HG02840 (cell line): Measurements from ENCODE around the gene RFLNA.
"Not testable (repeated sequence)": the region's sequence is repeated elsewhere in the genome, so short reads cannot be mapped to it uniquely, and the experiment has no call there.

Source experiments
- ATAC-seq: cut with Tn5 transposase; IDR thresholded peaks from one replicate; pipeline ENCODE4 v1.9.1; 2021; ENCODE audit warnings: mild to moderate bottlenecking, moderate library complexity, moderate number of reproducible peaks; ENCODE audit not compliant: unreplicated experiment, low FRiP score

The RFLNA gene

GRCh38 chr12:124316257-124316900 is 21.5 kb downstream of the RFLNA start:
- ATAC-seq = no peak

DNA sequence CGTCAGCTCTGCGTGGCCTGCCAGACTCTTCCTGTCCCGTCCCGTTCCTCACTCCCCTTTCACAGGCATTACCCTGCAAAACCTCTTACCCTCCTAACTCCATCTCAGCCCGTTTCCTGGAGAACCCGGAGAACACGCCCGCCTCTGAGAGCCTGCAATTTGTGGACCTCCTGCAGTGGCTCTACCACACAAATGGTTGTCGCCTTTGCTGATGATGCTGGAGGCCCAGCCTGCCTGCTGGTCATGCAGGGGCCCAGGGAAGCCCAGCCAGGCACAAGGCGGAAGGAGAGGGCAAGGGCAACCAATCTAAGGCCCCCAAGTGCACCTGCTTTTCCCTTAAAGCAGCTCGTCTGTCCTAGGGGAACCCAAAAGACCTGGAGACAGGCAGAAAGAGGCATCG is 22.5 kb downstream of the RFLNA start:
- ATAC-seq = no peak

GRCh38 chr12:124318278-124319020 is 23.6 kb downstream of the RFLNA start:
- ATAC-seq = no peak

- no peak for ATAC-seq
Measured at GRCh38 chr12:124319368-124320050, 24.6 kb downstream of the RFLNA start.

DNA sequence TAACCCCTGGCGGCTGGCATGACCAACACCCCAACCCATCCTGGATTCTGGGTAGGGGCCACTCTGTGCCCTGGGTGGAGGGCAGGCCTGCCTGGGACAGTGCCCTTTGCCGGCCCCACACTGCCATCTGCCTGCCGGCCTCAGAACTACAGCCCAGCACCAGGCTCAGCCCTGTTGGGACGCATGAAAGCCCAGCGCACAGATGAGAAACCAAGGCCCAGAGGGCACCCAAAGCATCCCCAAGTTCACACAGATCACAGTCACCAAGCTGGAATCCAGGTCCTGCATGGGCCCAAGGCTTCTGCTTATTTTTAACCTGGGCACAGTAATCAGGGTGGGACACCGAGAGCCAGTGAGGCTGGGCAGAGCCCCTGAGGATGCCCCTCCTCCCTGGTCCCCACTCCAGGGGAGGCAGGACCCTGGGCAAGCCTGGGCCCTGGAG is 26.2 kb downstream of the RFLNA start:
- ATAC-seq = no peak

DNA sequence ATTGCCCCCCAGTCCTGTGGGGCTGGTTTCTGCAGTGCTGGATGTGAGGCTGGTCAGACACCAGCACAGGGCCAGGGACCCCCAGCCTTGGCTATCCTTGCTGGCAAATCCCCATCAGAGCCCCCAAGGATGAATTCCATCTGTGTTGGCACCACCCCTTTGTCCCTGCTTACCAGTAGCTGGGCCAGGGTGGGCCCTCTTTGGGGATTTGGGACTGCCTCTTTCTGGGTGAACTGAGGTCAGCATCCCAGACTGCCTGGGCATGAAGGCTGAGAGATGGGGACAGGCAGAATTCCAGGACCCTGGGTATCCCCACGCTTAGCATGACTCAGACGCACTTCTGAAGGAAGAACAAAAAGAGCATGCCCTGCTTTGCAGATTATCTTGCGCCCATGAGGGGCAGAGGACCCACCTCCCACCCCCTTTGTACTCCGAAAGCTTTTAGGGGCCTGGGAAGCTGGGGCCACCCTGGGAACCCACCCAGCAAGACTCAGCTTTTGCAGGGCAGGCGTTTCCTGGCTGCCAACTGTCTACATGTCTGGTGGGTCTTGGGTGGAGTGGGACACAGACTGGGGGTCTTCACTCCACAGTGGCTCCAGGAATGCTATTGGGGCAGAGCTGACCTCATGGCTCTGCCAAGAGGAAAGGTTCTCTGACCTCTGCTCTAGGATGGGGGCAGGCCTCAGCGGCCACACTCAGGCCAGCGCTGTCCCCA is 26.8 kb downstream of the RFLNA start:
- no peak for ATAC-seq

DNA sequence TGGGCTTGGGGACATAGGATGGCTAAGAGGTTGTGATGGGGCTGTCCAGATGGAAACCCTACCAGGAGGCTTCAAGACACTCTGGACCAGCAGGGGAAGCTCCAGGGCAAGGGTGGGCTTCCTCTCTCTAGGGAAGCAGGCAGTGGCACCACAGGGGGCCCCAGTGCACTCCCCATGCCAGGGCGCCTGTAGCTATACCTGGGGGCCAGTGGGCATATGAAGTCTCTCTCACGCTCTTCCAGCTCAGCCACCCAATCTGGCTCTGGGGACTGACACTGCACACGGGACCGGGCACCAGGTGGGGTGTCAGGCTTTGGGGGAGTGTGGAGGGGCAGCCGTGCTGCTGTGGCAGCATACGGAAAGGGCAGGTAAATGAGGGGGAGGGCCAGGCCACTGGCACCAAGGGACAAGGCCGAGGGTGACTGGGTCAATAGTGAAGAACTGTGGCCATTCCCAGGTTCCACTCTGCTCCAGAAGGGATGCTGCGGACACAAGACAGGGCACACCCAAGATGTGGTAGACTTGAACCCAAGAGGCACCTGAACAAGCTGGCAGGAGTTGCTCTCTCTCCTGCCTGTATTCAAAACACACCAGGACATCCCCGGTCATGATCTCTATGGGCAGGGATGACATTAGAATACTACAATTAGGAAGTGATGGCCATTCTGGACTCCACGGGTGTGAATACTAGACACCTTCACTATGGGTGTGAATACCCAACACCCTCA is 27.5 kb downstream of the RFLNA start:
- ATAC-seq = no peak

GRCh38 chr12:124322999-124323328 is 28.1 kb downstream of the RFLNA start:
- ATAC-seq = not testable (repeated sequence)

DNA sequence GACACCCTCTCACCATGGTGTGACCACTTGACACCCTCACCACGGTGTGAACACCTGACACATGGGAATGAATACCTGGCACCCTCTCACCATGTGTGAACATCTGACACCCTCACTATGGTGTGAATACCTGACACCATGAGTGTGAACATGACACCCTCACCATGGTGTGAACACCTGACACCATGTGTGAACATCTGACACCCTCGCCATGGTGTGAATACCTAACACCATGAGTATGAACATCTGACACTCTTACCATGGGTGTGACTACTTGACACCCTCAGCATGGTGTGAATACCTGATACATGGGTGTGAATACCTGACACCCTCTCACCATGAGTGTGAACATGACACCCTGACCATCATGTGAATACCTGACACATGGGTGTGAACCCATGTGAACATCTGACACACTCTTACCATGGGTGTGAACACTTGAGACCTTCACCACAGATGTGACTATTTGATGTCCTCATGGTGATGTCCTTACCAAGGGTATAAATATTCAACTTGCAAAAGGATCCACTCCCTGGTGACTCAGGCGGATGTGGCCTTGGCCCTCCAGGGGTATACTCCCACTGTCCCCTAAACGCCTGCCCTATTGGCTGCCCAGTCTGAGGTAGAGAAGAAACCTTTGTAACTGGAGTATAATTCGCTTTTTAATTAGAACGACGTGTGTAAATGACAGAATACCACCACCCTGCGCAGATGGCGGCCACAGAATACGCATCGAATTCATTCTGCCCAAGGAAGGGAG is 29.1 kb downstream of the RFLNA start:
- ATAC-seq = no peak

DNA sequence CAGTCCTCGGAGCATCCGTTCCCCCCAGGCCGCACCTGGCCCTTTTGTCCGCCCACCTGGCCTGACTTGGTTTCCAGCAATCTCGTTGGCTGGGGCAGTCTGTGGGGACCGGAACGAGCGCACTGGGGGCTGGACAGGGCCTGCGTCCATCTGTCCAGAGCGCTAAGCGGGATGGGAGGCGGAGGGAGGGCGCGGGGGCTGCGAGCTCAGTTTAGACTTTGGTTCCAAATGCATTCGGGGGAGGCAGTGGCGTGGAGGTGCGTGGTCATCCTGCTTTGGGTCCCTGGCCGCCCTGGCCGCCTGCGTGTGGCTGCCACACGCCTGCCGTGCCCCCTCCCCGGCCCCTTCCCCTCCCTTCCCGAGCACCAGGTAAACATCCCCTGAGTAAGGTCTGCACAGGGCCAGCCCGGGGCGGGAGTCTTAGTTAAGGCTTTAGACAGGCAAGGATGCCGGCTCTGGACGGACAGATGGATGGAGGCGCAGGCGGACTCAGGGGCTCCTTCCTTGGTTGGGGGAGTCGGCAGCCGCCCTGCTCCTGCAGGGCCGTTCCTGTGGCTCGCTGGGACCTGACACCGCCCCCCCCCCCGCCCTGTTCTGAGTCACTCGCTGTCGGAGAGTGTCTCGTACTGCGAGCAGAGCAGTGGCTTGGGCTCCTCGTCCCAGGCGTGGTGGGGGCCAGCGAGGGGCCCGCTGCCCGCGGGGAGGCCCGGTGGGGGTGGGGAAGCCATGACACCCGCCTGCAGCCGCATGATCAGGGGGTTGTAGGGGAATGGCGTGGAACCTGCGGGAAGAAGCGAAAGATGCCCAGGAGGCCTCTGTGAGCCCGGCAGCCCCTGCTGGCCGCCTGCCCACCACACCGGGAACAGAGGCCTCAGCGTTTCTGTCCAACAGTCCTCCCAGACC is 30.2 kb downstream of the RFLNA start:
- ATAC-seq = no peak

DNA sequence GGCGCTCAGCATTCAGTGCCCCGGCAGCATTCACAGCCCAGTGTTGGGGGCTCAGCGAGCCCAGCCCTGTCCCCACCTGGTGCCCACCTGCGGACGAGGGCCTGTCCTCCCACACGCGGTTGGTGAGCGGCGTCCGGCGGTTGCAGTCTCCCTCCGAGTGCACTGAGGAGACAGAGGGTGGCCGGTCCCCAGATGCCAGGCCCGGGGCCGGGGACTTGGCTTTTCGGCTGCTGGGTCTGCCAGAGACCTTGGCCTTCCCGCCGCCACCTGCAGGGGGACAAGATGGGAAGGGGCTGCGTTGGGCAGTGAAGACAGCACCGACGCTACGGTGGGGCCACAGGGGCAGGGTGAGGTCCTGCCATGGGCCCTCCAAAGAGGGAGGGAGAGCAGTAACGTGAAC is 31.2 kb downstream of the RFLNA start:
- ATAC-seq = no peak

DNA sequence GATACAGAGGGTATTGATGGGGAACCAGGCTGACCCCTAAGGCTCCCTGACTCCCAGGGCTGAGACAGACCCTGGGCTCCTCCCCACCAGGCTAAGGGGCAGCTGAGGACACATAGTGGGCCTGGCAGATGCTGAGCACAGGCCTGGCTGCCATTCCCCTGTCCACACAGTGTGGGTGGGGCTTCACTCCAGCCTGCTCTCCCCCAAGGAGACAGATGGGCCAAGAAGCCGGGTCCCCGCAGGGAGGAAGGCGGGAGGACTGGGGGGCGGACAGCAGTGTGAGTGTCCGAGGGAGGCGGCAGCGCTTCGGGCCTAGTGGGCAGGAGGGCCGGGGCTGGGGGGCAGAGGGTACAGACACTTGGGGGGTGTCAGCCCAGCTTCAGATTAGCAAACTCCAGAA is 32.0 kb downstream of the RFLNA start:
- no peak for ATAC-seq

DNA sequence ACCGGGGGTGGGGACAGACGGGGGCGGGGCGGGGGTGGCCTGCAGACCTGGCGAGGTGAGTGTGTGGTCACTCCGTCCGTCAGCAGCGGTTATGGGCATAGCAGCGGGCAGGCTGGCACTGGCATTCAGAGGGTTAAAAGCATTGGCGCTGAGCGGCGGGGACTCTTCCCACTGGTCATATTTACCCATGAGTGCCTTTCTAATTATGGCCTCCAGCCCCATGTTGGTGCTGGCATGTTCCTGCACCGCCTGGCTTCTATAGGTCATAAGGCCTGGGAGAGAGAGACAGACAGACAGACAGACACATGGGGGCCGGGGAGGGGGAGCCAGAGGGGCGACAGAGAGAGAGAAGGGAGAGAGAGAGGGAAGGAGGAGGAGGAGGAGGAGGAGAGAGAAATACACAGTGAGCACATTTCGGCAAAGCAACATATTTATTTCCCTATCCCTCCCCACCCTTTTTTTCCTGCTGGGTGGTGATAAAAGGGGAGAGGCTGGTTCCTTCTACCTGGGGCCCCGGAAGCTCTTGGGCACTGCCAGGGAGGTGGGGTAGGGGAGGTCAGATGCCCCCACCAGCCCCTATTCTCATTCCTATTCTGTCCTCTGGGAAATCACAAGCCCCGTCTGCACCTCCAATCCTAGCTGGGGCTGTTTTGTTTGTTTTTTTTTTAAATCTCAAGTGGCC is 32.6 kb downstream of the RFLNA start:
- ATAC-seq = no peak

DNA sequence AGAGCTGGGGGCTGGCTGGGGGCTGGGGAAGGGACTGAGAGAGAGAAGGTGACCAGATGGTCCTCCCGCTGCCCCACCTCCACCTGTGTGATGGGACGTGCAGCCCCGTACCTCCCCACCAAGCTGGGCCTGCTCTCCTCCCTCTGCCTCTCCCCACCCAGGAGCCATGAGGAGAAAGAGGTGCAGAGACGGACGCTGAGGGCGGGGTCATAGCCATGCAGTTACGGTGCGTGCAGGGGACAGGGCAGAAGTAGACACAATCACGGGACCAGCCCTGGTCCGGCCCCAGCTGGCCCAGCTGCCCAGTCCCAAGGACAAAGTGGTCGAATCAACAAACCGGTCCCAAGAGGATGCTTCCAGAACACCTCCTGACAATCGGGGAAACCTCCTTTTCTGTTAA is 33.2 kb downstream of the RFLNA start:
- no peak for ATAC-seq

DNA sequence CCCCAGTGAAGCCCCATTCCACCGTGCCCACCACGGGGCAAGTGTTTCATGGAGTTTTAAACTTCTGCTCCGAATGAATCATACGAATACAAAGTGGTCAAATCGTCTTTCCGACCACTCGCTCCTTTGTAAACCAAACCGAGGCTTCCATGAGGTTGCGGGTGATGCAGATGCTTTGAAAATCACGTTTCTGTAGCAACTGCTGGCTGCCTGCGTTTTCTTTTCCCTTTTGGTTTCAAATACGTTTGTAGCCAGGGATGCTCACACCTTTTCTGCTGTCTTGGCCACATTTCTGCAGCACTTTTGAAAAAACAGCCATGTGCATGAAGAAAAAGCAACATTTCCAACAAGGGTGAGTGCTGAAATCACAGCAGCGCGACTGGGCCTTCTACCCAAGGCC is 33.7 kb downstream of the RFLNA start:
- no peak for ATAC-seq

DNA sequence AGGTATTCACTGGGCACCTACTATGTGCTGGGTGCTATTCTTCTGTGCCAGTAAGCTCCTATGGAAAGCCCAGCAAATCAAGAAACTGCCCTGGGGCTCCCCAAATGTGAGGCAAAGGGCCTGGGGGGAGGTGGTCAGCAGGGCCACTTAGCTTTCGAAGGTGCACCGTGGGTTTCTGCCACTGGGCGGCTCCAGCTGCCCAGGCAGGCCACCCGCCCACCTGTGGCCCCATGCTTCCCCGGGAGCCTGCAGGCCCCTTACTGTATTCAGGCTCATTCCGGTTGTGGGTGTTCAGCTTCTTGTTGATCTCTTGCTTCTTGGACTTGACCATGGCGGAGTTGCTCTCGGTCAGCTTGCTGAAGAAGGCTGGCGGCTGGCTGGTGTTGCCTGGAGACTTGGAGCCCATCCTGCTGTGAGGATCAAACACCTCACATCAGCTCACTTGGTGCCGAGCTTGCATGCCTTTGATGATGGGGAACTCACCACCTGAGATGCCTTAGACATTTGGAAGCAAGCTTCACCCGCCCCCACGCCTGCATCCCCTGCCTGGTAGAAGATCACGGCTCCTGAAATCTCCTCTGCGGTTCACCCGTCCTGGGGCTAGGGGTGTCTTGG is 37.3 kb downstream of the RFLNA start:
- ATAC-seq = no peak

- ATAC-seq = no peak
Measured at GRCh38 chr12:124332900-124333299, 38.0 kb downstream of the RFLNA start.

DNA sequence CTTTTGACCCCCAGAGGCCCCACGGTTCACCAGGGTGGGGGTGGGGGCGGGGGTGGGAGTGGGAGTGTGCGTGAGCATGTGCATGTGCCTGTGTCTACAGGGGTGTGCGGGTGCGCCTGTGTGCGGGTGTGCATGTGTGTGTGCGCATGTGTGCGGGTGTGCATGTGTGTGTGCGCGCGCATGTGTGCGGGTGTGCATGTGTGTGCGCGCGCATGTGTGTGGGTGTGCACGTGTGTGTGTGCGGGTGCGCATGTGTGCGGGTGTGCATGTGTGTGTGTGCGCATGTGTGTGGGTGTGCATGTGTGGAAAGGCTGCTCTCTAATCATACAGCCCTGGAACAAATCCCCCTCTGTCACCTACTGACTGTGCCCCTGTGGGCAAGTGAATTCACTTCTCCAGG is 38.8 kb downstream of the RFLNA start:
- no peak for ATAC-seq
